GM12891 (cell line): Measurements from ENCODE around the gene PCCA.

ENCODE experiments used
- PAX5 ChIP-seq: IDR thresholded peaks from 2 replicates; pipeline ENCODE4 v1.6.1; 2011; ENCODE audit warnings: low read length, moderate library complexity, mild to moderate bottlenecking; ENCODE audit not compliant: insufficient read depth, severe bottlenecking
- POLR2A ChIP-seq: IDR thresholded peaks from 2 replicates; pipeline ENCODE4 v1.6.1; 2011; ENCODE audit warnings: low read depth, low read length, control low read depth
- POLR2AphosphoS5 ChIP-seq: IDR thresholded peaks from 2 replicates; pipeline ENCODE4 v1.6.1; 2011; ENCODE audit warnings: low read depth, low read length, control low read depth
- POU2F2 ChIP-seq: IDR thresholded peaks from 2 replicates; pipeline ENCODE4 v1.6.1; 2011; ENCODE audit warnings: low read depth, mild to moderate bottlenecking, control low read depth, low read length, moderate library complexity
- SPI1 ChIP-seq: IDR thresholded peaks from 2 replicates; pipeline ENCODE4 v1.6.1; 2011; ENCODE audit warnings: low read depth, low read length, control low read depth
- TAF1 ChIP-seq: IDR thresholded peaks from 2 replicates; pipeline ENCODE4 v1.6.1; 2011; ENCODE audit warnings: low read depth, low read length, control low read depth

GRCh38 chr13:100214886-100215285 is 126.0 kb downstream of the PCCA start:
- TF ChIP-seq SPI1 (no peak), POLR2AphosphoS5 (no peak), TAF1 (no peak), POLR2A (no peak), POU2F2 (no peak), PAX5 (no peak)
